Measurements from ENCODE around the gene COL20A1.
A peak's percentile ranks its signal among the peaks of the same experiment; 100 is the strongest.
"Not testable (repeated sequence)": the region's sequence is repeated elsewhere in the genome, so short reads cannot be mapped to it uniquely, and the experiment has no call there.

COL20A1 gene

DNA sequence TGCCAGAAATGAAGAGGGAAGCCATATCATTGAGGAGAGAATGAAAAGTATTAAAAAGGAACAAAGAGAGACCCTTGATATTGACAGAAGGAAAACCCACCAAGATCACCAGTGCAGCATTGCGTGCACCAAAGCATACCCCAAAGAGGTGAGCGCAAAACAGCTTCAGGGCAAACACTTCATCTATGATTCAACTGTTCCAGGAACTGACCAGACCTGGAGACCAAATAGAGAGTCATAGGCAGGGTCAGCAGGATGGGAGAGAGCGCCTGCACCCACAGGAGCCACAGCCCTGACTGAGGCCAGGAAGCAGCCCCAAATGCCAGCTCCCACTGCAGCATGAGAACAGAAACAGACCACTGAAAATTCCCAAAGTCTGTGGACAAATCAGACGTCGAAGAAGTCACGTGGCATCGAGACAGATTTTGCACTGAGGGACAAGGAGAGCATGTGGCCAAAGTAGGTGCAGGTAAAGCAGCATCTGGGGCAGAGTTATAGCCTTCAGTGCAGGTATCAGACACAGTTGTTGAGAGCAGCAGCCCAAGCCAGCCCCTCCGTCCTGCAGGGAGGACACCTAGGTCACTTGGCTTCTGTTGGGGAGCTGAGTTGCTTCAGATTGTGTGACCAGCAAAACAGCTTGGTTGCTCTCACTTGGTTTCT lies 38.9 kb downstream of the COL20A1 start:
- DNase-seq (ENCODE audit: low read depth, low spot score): no peak

DNA sequence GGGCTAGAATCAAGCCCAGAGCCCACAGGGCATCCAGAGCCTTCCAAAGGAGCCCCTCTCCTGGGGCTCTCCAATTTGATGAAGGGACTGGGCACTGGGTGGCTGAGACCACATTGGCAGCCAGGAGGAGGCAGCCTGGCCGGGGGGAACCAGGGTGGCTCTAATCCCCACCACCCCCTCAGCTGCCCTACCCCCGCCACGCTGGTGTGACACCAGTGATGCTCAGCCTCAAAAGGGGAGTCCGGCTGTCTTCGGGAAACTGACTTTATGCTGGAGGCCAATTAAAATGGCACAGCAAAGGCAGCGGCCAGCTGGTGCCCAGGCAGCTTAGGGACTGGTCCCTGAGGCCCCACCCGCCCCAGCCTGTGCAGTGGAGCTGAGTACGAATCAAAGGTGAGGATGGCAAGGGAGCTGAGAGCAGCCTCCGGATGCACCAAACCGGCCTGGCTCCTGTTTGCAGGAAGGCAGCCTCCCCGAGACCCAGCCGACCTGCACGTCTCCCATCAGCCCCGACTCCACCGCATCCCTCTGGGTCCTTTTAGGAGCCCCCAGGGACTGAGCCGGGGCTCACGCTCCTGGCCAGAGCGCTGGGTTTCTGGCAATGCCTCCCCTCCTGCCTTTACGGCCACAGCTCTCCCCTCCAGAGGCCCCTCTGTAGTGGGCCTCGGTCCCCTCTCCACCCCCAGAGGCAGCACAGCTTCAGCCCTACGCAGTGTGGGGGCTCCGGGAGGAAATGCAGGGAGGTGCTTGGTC lies 39.7 kb downstream of the COL20A1 start:
- DNase-seq (ENCODE audit: low read depth, low spot score): no peak

- no peak for DNase-seq (ENCODE audit: low read depth, low spot score)
Measured at GRCh38 chr20:63333241-63333836, 40.4 kb downstream of the COL20A1 start.

GRCh38 chr20:63334356-63334755 lies 41.4 kb downstream of the COL20A1 start:
- no peak for DNase-seq (ENCODE audit: low read depth, low spot score)

DNA sequence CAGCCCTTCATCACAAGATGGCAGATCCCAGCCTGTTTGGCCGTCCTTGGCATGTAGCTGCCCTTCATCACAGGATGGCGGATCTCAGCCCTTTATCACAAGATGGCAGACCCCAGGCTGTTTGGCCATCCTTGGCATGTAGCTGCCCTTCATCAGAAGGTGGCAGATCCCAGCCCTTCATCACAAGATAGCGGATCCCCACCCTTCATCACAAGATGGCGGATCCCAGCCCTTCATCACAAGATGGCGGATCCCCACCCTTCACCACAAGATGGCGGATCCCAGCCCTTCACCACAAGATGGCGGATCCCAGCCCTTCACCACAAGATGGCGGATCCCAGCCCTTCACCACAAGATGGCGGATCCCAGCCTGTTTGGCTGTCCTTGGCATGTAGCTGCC lies 42.1 kb downstream of the COL20A1 start:
- DNase-seq (ENCODE audit: low read depth, low spot score): not testable (repeated sequence)

DNA sequence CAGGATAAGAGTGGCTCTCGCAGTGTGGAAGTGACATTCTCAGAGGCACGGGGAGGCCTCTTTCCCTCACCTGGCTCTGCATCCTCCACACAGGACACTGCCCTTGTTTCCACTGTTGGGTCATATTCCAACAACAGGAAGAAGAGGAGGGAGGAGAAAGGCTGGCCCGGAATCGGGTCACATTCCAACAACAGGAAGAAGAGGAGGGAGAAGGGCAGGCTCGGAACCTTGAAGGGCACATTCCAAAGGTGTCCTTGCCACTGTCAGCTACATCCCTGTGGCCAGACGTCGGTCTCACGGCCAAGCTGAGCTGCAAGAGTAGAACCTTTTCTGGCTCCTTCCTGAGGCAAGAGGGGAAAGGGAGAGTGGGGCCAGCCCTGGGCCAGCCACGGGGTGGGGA lies 42.7 kb downstream of the COL20A1 start:
- no peak for DNase-seq (ENCODE audit: low read depth, low spot score)

DNA sequence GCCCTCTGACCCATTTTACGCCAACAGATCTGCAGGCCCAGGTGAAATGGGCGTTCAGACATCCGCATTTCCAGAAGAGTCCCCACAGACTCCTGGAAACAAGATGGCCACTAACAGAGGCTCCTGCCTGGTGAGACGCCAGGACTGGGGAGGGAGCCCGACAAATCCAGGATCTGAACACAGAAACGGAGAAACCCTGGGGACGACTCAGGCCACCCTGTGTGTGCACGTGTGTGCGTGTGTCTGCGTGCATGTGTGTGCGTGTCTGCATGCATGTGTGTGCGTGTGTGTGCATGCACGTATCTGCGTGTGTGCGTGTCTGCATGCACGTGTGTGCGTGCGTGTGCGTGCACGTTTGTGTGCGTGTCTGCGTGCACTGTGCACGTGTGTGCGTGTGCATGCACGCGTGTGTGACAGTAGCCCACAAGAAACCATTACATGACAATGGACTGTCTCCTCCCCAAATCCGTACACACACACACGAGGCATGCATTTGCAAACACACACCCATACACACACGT lies 43.3 kb downstream of the COL20A1 start:
- DNase-seq (ENCODE audit: low read depth, low spot score): no peak

- DNase-seq (ENCODE audit: low read depth, low spot score): peak; percentile 83
Measured at GRCh38 chr20:63337786-63338420, 44.9 kb downstream of the COL20A1 start.

GRCh38 chr20:63339154-63340094 lies 46.4 kb downstream of the COL20A1 start:
- not testable (repeated sequence) for DNase-seq (ENCODE audit: low read depth, low spot score)

DNA sequence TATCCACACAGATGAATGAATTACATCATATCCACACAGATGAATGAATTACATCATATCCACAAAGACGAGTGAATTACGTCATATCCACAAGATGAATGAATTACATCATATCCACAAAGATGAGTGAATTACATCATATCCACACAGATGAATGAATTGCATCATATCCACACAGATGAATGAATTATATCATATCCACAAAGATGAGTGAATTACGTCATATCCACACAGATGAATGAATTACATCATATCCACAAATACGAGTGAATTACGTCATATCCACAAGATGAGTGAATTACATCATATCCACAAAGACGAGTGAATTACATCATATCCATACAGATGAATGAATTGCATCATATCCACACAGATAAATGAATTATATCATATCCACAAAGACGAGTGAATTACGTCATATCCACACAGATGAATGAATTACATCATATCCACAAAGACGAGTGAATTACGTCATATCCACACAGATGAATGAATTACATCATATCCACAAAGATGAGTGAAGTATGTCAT lies 47.2 kb downstream of the COL20A1 start:
- DNase-seq (ENCODE audit: low read depth, low spot score): not testable (repeated sequence)

- no peak for DNase-seq (ENCODE audit: low read depth, low spot score)
Measured at GRCh38 chr20:63342561-63343459, 49.8 kb downstream of the COL20A1 start.

DNA sequence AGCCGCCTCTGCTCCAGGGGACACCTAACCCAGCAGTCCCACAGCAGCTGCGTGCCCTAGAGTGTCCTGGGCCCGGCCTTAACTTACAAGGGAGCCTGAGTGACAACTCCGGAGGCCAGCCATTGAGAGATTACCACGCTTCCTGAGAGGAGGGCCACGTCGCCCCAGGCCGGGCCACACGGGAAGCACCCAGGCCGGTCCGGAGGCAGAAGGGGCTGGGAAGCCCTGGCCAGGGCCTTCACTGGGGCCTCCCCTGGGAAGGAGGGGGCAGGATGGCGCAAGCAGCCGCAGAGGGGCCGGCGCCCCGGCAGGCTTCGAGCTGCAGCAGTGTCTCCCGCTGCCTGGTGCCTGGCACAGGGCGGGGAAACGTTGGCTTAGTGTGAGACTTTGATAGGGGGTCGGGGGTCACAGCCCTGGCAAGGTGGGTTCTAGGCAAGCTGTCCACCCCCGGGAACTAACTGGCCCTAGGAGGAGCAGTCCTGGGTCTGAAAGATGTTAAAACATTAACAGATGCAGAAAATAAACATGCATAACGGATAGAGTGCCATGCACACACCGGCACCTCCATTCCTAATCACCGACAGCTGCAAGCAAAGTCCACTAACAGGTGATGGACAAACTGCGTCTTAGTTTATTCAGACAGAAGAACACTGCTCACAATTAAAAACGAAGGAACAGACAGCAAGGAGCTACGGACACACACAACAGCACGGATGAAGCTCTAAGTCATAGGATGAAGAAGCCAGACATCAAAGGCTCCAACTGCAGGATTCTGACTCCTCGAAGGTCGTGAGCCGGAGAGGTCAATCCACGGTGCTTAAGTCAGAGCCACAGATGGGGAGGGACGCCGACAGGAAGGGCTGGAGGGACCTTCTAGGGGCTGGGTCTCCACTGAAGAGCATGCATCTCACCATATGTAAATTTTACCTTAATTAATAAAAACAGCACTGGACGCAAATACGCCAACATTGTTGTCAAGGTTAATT lies 50.8 kb downstream of the COL20A1 start:
- DNase-seq (ENCODE audit: low read depth, low spot score): no peak

DNA sequence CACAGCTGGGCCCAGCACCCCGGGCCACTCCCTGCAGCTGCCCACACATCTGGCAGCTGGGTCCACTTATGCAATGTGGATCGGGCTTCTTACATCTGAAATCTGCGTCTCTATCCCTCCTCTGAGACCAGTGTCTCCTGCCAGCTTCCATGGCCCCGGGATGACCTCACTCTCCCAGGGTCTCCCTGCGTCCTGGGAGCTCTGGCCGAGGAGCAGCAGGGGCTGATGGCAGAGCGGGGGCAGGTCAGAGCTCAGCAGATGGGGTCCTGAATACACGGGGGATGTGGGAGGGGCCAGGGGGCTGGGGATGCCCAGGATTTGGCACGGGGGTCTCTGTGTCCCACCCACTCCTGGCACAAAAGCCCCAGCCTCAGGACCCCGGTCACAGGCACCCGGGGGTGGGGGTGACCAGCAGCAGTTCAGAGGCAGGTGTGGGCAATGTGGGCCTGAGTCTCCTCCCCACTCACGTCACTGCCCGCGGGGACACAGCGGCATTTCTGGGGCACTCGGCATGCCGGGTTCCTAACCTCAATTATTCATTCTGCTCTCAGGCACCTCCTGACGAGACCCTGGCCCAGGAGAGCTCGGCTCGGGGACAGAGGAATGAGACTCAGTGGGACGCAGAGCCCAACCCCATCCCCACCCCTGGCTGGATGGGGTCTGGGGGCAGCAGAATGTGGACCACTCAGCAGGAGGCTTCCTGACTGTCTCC lies 51.8 kb downstream of the COL20A1 start:
- peak; percentile 27 for DNase-seq (ENCODE audit: low read depth, low spot score)

DNA sequence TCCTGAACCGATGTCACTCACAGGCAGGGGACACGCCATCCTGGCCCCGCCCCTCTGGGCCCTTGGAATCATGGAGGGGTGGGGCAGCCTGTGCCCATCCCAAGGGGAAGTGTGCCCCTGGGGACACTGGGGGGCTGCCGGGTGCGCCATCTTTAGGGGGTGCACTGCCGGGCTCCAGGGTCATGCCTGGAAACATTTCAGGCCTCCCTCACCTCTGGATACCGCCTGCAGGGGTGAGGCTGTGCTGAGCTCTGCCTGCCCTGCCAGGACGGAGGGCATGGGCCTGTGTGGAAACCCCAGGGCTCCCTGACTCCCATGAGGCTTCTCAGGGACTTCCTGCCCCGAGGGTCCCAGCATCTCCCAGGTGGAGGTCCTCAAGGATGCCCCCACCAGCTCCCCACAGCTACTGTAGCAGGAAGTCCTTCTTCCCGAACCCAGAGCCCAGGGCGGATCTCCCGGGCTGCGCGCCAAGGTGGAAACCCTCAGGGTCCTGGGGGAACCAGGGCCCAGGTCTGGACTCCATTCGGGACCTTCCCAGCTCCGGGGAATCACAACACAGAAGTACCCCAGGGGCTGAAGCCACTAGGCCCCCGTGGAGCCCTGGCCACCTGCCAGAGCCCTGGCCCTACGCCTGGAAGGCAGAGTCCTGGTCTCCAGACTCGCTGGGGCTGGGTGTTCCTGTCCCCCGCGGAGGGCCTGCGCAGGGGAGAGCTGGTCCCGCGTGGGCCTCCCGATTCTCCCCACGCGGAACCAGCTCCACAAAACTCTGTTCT lies 52.5 kb downstream of the COL20A1 start:
- DNase-seq (ENCODE audit: low read depth, low spot score): no peak

- no peak for DNase-seq (ENCODE audit: low read depth, low spot score)
Measured at GRCh38 chr20:63346131-63347080, 53.4 kb downstream of the COL20A1 start.

Measured in brain pericyte (primary cell).